T-cell (primary cell): ENCODE results near the gene RYK. TPM values are rescaled to one million over a fixed set of nuclear protein-coding genes. Genes with fewer than 3 reads are reported as not detected.

Source experiments
- ATAC-seq, 4 experiments: fragments of 200-7000 bp in 3 of 4; fragments of 150-1000 bp in 1 of 4; cut with Tn5 transposase; replicated peaks in 1 of 4; 1 replicate in 3 of 4; 2 replicates in 1 of 4; pipeline ENCODE4 v1.10.0; 2021; ENCODE audit warnings: moderate library complexity in 3 of 4, mild to moderate bottlenecking in 2 of 4, moderate number of reproducible peaks in 1 of 4
- CTCF ChIA-PET, 2 donors: fragments of 300-600 bp; sonication (Branson Sonifier 250); formaldehyde crosslinking; loops; one replicate each; lab custom pipeline; 2022; ENCODE audit warnings: antibody characterized with exemption in 2 of 2; lab: Charles Lee
- POLR2A ChIA-PET, 2 donors: fragments of 300-600 bp; sonication (Branson Sonifier 250); formaldehyde crosslinking; loops; one replicate each; lab custom pipeline; 2022; ENCODE audit warnings: antibody characterized with exemption in 2 of 2; lab: Charles Lee
- DNase-seq, 35 experiments: peaks; one replicate each; pipeline versions ENCODE4 v3.0.0 to v3.0.0-alpha.2; 2013 to 2023
- H3K27ac ChIP-seq: one replicate; pipeline ENCODE4 v1.5.1; 2013; ENCODE audit warnings: low read length
- H3K27me3 ChIP-seq, 2 experiments: replicated peaks in 1 of 2; 1 replicate in 1 of 2; 2 replicates in 1 of 2; pipeline versions ENCODE4 v1.6.1 to v1.7.0; 2013; ENCODE audit warnings: low read length in 1 of 2, mixed read lengths in 1 of 2; ENCODE audit not compliant: control insufficient read depth in 2 of 2, insufficient read depth in 2 of 2; ENCODE audit errors: extremely low read depth in 1 of 2
- H3K36me3 ChIP-seq, 2 donors: 1 replicate in 1 of 2; 2 replicates in 1 of 2; pipeline versions ENCODE4 v1.6.1 to v1.7.0; 2013; ENCODE audit warnings: low read length in 1 of 2; ENCODE audit not compliant: control insufficient read depth in 2 of 2, insufficient read depth in 1 of 2; ENCODE audit errors: extremely low read depth in 1 of 2
- H3K4me1 ChIP-seq, 2 experiments: 1 replicate in 1 of 2; 2 replicates in 1 of 2; pipeline versions ENCODE4 v1.6.1 to v1.7.0; 2013; ENCODE audit warnings: low read length in 2 of 2, mixed read lengths in 1 of 2; ENCODE audit not compliant: insufficient read depth in 2 of 2, control insufficient read depth in 1 of 2; ENCODE audit errors: extremely low read depth in 1 of 2
- H3K4me3 ChIP-seq, 2 donors: 1 replicate in 1 of 2; 2 replicates in 1 of 2; pipeline versions ENCODE4 v1.5.1 to v1.7.0; 2013; ENCODE audit warnings: mild to moderate bottlenecking in 2 of 2, low read length in 1 of 2, moderate library complexity in 1 of 2; ENCODE audit not compliant: control insufficient read depth in 1 of 2; ENCODE audit errors: extremely low read depth in 1 of 2
- H3K9me3 ChIP-seq: 2 replicates; pipeline ENCODE4 v1.7.0; 2013
- H3K27ac Mint-ChIP-seq, 2 donors: one replicate each; pipeline ENCODE4 v1.8.0; 2020 to 2021; ENCODE audit warnings: mild to moderate bottlenecking in 2 of 2, mixed read lengths in 2 of 2
- H3K27me3 Mint-ChIP-seq, 2 donors: one replicate each; pipeline ENCODE4 v1.8.0; 2021 to 2022; ENCODE audit warnings: mixed read lengths in 2 of 2
- H3K36me3 Mint-ChIP-seq: one replicate; pipeline ENCODE4 v1.8.0; 2021; ENCODE audit warnings: mixed read lengths
- H3K4me1 Mint-ChIP-seq, 3 donors: one replicate each; pipeline ENCODE4 v1.8.0; 2020 to 2022; ENCODE audit warnings: mixed read lengths in 3 of 3, mild to moderate bottlenecking in 1 of 3
- H3K4me3 Mint-ChIP-seq, 3 donors: one replicate each; pipeline ENCODE4 v1.8.0; 2020 to 2022; ENCODE audit warnings: mild to moderate bottlenecking in 3 of 3, mixed read lengths in 3 of 3, moderate library complexity in 3 of 3
- H3K9me3 Mint-ChIP-seq, 3 donors: one replicate each; pipeline ENCODE4 v1.8.0; 2020 to 2022; ENCODE audit warnings: mixed read lengths in 3 of 3
- WGBS: methylation state at CpG from one replicate; pipeline ENCODE4 v1.1.5; 2013; ENCODE audit warnings: missing lambda C conversion rate; ENCODE audit not compliant: insufficient coverage; 5-methylcytosine and 5-hydroxymethylcytosine counted together
- total RNA-seq, 35 experiments: library from RNA in 6 of 35; stranded (reverse) in 6 of 35; fragments of 120-200 nt in 1 of 35; gene quantifications; one replicate each; pipeline versions ENCODE4 v1.2.1 to v1.2.4 and lab custom pipeline; 2013 to 2026

The RYK gene
- total RNA-seq, 5 donors from 2014 or later (not counting 1 experiment from before 2014, with no cell fraction given) = 33.6 to 46.3 (median 38.0) TPM

DNA sequence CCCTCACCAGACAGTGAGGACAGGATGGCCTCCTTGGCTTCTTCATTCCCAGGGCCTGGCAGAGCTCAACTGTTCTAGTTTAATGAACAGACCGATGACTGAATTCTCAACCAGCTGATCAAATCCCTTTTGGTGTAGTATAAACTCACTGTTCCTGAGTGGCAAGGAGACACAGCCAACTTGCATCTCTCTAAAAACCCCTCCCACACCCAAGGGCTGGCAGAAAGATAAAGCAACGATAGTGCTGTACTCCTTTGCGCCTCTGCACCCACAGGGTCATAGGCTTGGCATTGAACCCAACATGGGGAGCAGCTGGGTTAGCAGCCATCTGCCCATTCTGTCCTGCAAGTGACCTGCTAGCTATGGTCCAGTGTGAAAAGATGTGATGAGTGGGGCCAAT is 103.2 kb downstream of the RYK start:
- DNase-seq = no peak
- 89% methylated on average over 3 of the region's 3 CpGs for WGBS
- Histone ChIP-seq H3K27me3 (no peaks in the 10 kb centered on the region), H3K9me3 (no peaks in the 10 kb centered on the region), H3K4me3 (no peak overlapping the region), H3K4me1 (no peaks in the 10 kb centered on the region), H3K27ac (no peak overlapping the region), H3K36me3 (peaks cover 0 to 4% of the 10 kb centered on the region in 2 donors)
- ChIA-PET CTCF (no interaction called here), POLR2A (no interaction called here)
- no peak for ATAC-seq
- Mint-ChIP-seq H3K4me3 (no peak overlapping the region), H3K27me3 (no peaks in the 10 kb centered on the region), H3K4me1 (peaks cover 10 to 11% (median 10%) of the 10 kb centered on the region in 3 donors), H3K9me3 (no peaks in the 10 kb centered on the region), H3K36me3 (peaks cover 20% of the 10 kb centered on the region), H3K27ac (no peak overlapping the region)

DNA sequence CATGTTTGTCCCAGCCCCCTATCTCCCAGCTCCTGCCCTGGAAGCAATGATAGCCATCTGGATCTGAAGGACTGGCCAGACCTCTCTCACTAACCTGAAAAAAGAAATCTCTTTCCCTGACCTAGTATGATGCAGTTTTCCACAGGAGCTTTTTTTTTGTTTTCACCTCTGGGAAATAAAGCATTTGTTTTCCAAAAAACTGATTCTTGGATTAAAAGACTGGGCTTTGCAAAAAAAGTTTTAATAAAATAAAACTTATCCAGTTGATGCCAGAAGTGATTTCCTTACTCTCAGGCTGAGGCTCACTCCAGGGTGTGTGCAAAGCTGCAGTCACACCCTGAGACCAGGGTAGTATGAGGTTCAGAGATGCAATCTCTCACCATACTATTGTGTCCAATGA is 104.0 kb downstream of the RYK start:
- Mint-ChIP-seq H3K36me3 (peaks cover 21% of the 10 kb centered on the region), H3K4me1 (peaks cover 10 to 12% (median 10%) of the 10 kb centered on the region in 3 donors), H3K9me3 (peaks cover 0 to 4% (median 4%) of the 10 kb centered on the region in 3 donors), H3K4me3 (no peak overlapping the region), H3K27me3 (no peaks in the 10 kb centered on the region), H3K27ac (no peak overlapping the region)
- no peaks in the 10 kb centered on the region for H3K4me1 ChIP-seq
- H3K36me3 ChIP-seq = peaks cover 0 to 4% of the 10 kb centered on the region in 2 donors
- H3K9me3 ChIP-seq = no peaks in the 10 kb centered on the region
- no peak overlapping the region for H3K4me3 ChIP-seq
- DNase-seq = no peak
- no peaks in the 10 kb centered on the region for H3K27me3 ChIP-seq
- no peak overlapping the region for H3K27ac ChIP-seq
- peak in 1 of 4 experiments; percentile 22 for ATAC-seq
- ChIA-PET POLR2A (no interaction called here), CTCF (no interaction called here)

DNA sequence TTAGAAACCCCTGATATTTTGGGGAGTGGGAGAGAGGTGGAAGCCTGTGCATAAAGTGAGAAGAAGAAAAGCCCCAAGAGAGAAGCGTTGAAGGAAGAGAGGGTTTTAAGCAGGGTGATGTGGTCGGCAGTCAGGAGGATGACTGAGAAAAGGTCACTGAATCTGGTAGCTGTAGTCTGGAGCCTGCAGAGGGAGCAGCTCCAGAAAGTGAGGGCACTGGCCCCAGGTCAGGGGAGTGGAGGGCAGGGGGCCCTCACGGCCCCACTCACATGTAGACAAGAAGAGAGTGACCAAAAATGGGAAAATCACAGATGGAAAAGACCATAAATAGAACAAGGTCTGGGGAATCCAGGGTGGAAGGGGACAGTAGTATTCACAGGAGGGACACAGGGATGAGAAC is 105.5 kb downstream of the RYK start:
- H3K4me1 Mint-ChIP-seq = peaks cover 10 to 12% (median 10%) of the 10 kb centered on the region in 3 donors
- DNase-seq (no peak), ATAC-seq (no peak)
- Histone ChIP-seq H3K4me1 (no peaks in the 10 kb centered on the region), H3K9me3 (no peaks in the 10 kb centered on the region), H3K27me3 (no peaks in the 10 kb centered on the region), H3K36me3 (no peaks in the 10 kb centered on the region), H3K27ac (no peak overlapping the region), H3K4me3 (no peak overlapping the region)
- no peak overlapping the region for H3K4me3 Mint-ChIP-seq
- H3K36me3 Mint-ChIP-seq = peaks cover 27% of the 10 kb centered on the region
- CTCF ChIA-PET = no interaction called here
- no peak overlapping the region for H3K27ac Mint-ChIP-seq
- POLR2A ChIA-PET = no interaction called here
- peaks cover 0 to 10% (median 9%) of the 10 kb centered on the region in 3 donors for H3K9me3 Mint-ChIP-seq
- WGBS = 76% methylated on average over 2 of the region's 3 CpGs
- no peaks in the 10 kb centered on the region for H3K27me3 Mint-ChIP-seq

DNA sequence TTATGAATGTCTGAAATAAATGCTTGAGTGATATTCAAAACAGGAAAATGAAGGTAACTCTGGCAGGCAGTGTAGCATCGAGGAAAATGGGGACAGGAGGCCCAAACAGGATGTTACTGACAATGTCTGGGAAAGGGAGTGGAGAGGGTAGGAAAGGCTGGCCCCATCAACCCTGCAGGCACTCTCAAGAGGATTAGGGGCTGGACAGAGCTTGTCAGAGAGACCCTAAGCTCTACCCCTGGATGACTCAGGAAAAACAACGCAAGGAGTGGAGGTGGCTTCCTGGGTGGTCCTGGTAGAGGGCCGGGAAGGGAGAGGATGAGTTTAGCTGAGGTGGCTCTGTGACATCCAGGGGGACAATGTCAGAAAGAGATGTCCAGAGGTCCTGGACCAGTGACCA is 106.0 kb downstream of the RYK start:
- WGBS = 76% methylated on average over 3 of the region's 3 CpGs
- H3K9me3 Mint-ChIP-seq = peaks cover 0 to 10% (median 9%) of the 10 kb centered on the region in 3 donors
- CTCF ChIA-PET = interaction anchor here in 1 of 2 donors (0.5 kb wide), 1 partner anchor 40 kb away, joined by 6 read pairs; no protein-coding TSS in a partner anchor

DNA sequence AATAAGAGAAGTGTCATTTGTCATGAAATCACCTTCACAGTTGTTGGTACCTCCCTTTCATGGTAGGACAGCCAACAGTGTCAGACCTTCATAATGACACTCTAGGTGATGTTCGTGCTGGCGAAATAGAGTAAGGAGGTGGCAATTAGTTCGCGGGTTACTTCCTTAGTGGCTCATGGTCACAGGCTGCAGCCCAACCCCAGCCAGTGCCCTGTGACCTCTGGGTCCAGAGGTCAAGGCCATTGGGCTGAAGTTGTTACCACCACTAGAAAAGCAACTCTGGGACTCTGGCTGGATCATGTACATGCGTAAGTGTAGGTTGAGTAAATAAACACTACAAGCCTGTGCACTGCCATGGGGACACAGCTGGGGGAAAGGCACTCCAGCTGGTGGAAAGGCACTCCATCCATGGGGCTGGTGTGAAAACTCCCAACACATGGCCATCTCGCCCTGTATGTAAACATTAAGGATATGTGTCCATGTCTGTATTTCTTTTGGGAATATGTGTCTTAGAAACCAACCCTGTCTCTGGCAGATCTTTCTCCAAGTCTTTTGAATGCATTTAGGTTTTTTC is 106.7 kb downstream of the RYK start:
- peaks cover 34% of the 10 kb centered on the region for H3K36me3 Mint-ChIP-seq
- POLR2A ChIA-PET = no interaction called here
- H3K4me3 Mint-ChIP-seq = no peak overlapping the region
- no peak for DNase-seq
- Histone ChIP-seq H3K27me3 (no peaks in the 10 kb centered on the region), H3K9me3 (no peaks in the 10 kb centered on the region), H3K4me1 (no peaks in the 10 kb centered on the region), H3K36me3 (no peaks in the 10 kb centered on the region), H3K4me3 (no peak overlapping the region), H3K27ac (no peak overlapping the region)
- CTCF ChIA-PET = no interaction called here
- 100% methylated on average over 2 of the region's 6 CpGs for WGBS
- H3K27ac Mint-ChIP-seq = no peak overlapping the region
- H3K27me3 Mint-ChIP-seq = no peaks in the 10 kb centered on the region
- H3K9me3 Mint-ChIP-seq = peaks cover 0 to 10% (median 9%) of the 10 kb centered on the region in 3 donors
- H3K4me1 Mint-ChIP-seq = peaks cover 10 to 12% (median 10%) of the 10 kb centered on the region in 3 donors
- ATAC-seq = no peak

More for the DNA sequence above, 106.0 kb downstream of the RYK start:
- Histone ChIP-seq H3K4me3 (no peak overlapping the region), H3K36me3 (no peaks in the 10 kb centered on the region), H3K27me3 (no peaks in the 10 kb centered on the region), H3K27ac (no peak overlapping the region), H3K9me3 (no peaks in the 10 kb centered on the region), H3K4me1 (no peaks in the 10 kb centered on the region)
- H3K27me3 Mint-ChIP-seq = no peaks in the 10 kb centered on the region
- POLR2A ChIA-PET = no interaction called here
- peaks cover 28% of the 10 kb centered on the region for H3K36me3 Mint-ChIP-seq
- no peak for ATAC-seq
- H3K4me1 Mint-ChIP-seq = peaks cover 10 to 12% (median 10%) of the 10 kb centered on the region in 3 donors
- no peak for DNase-seq
- H3K27ac Mint-ChIP-seq = no peak overlapping the region
- H3K4me3 Mint-ChIP-seq = no peak overlapping the region

DNA sequence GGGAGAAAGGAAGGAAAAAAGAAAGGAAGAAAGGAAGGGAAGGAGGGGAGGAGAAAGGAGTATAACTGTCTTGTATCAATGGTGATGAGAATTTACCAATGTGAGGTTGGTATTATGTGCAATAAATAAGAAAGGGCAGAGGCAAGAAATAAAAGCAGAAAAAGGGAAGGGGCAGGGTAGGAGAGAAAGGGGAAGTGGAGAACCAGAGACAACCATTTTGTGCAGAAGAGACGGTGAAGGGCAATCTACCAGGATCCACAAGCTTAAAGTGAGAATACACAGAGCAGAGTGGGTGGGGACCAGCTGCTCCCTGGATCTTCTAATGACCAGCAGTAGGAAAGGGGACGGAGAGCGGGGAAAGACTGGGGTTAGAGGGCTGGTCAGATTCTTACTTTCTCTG is 114.1 kb downstream of the RYK start:
- Histone ChIP-seq H3K27ac (no peak overlapping the region), H3K36me3 (no peaks in the 10 kb centered on the region), H3K4me1 (no peaks in the 10 kb centered on the region), H3K27me3 (no peaks in the 10 kb centered on the region), H3K9me3 (no peaks in the 10 kb centered on the region), H3K4me3 (no peak overlapping the region)
- ChIA-PET POLR2A (no interaction called here), CTCF (no interaction called here)
- Mint-ChIP-seq H3K9me3 (peaks cover 7 to 16% (median 14%) of the 10 kb centered on the region in 3 donors), H3K4me3 (no peak overlapping the region), H3K36me3 (peaks cover 35% of the 10 kb centered on the region), H3K4me1 (no peaks in the 10 kb centered on the region), H3K27ac (no peak overlapping the region), H3K27me3 (no peaks in the 10 kb centered on the region)
- DNase-seq (no peak), ATAC-seq (no peak)
- 36% methylated on average over 1 of the region's 3 CpGs for WGBS
